Colonic mucosa (tissue), 4 donors: ENCODE results near the gene TMEM187. TPM values are rescaled to one million over a fixed set of nuclear protein-coding genes. Genes with fewer than 3 reads are reported as not detected.

Experiments used
- DNase-seq: peaks from one replicate; pipeline ENCODE4 v3.0.0-alpha.2; 2020
- H3K27ac ChIP-seq: fragments of 200-600 bp; one replicate; pipeline ENCODE4 v1.8.0; 2021
- H3K27me3 ChIP-seq: fragments of 200-600 bp; one replicate; pipeline ENCODE4 v1.8.0; 2021
- H3K36me3 ChIP-seq: fragments of 200-600 bp; one replicate; pipeline ENCODE4 v1.8.0; 2021
- H3K4me1 ChIP-seq: fragments of 200-600 bp; one replicate; pipeline ENCODE4 v1.8.0; 2021; ENCODE audit warnings: mild to moderate bottlenecking
- H3K4me3 ChIP-seq: fragments of 200-600 bp; one replicate; pipeline ENCODE4 v1.8.0; 2021
- H3K9ac ChIP-seq, 2 donors: one replicate each; pipeline ENCODE4 v1.7.0; 2013; ENCODE audit warnings: control low read depth in 2 of 2, low read depth in 2 of 2, low read length in 2 of 2
- H3K9me3 ChIP-seq: fragments of 200-600 bp; one replicate; pipeline ENCODE4 v1.8.0; 2021
- CTCF ChIP-seq: fragments of 200-600 bp; IDR thresholded peaks from one replicate; pipeline ENCODE4 v1.8.0; 2022; ENCODE audit warnings: antibody characterized with exemption, mild to moderate bottlenecking
- intact Hi-C: fragments of 100-400 bp; cut with DNase I; formaldehyde crosslinking; loops from one replicate; pipeline ENCODE4 v1.14.1; 2022
- total RNA-seq, 2 donors: library from RNA; stranded (reverse); fragmentation: NEBNext Ultra II Directional in 1 of 2; extraction: Animal tissue kit (Norgen Biotek cat#: 25700) in 1 of 2; gene quantifications; one replicate each; pipeline ENCODE4 v1.2.1, GENCODE V29; 2021
- donor health status: healthy.
- donor health status: DM: no; HTN: no; CAD: no.
- donor health status: DM: no; HTN: no; CAD: no.

The TMEM187 gene
- total RNA-seq, 2 donors from 2014 or later, result 8.7 to 19.2 TPM

- no peak for DNase-seq
- H3K27ac ChIP-seq, result no peak overlapping the region
- H3K9ac ChIP-seq, result peak overlapping the region in 1 of 2 donors; percentile 26
- no peak for TF ChIP-seq CTCF
- no peaks in the 10 kb centered on the region for H3K27me3 ChIP-seq
- H3K4me1 ChIP-seq, result no peaks in the 10 kb centered on the region
- H3K36me3 ChIP-seq, result no peaks in the 10 kb centered on the region
- intact Hi-C loops, result no loop called here
- no peaks in the 10 kb centered on the region for H3K9me3 ChIP-seq
- H3K4me3 ChIP-seq, result no peak overlapping the region
Measured at GRCh38 chrX:153983321-153983801, 10.8 kb downstream of the TMEM187 start.

- DNase-seq, result no peak
- Histone ChIP-seq H3K36me3 (no peaks in the 10 kb centered on the region), H3K9me3 (no peaks in the 10 kb centered on the region), H3K4me1 (no peaks in the 10 kb centered on the region), H3K4me3 (no peak overlapping the region), H3K27ac (peak overlapping the region; percentile 29), H3K27me3 (no peaks in the 10 kb centered on the region), H3K9ac (no peak overlapping the region)
- intact Hi-C loops, result no loop called here
- TF ChIP-seq CTCF, result no peak
Measured at GRCh38 chrX:153984351-153985178, 12.0 kb downstream of the TMEM187 start.

- no peak overlapping the region for H3K27ac ChIP-seq
- H3K9ac ChIP-seq, result no peak overlapping the region
- no peak for TF ChIP-seq CTCF
- no peaks in the 10 kb centered on the region for H3K9me3 ChIP-seq
- no peak for DNase-seq
- H3K27me3 ChIP-seq, result peaks cover 7% of the 10 kb centered on the region
- H3K4me3 ChIP-seq, result no peak overlapping the region
- H3K4me1 ChIP-seq, result no peaks in the 10 kb centered on the region
- intact Hi-C loops, result no loop called here
- no peaks in the 10 kb centered on the region for H3K36me3 ChIP-seq
Measured at GRCh38 chrX:153988493-153988892, 15.9 kb downstream of the TMEM187 start.

- DNase-seq, result no peak
- Histone ChIP-seq H3K4me1 (no peaks in the 10 kb centered on the region), H3K36me3 (no peaks in the 10 kb centered on the region), H3K27me3 (peaks cover 7% of the 10 kb centered on the region), H3K9me3 (no peaks in the 10 kb centered on the region), H3K4me3 (no peak overlapping the region), H3K9ac (no peak overlapping the region), H3K27ac (no peak overlapping the region)
- no peak for TF ChIP-seq CTCF
- intact Hi-C loops, result no loop called here
Measured at GRCh38 chrX:153989973-153990655, 17.6 kb downstream of the TMEM187 start.

- Histone ChIP-seq H3K4me1 (no peaks in the 10 kb centered on the region), H3K27ac (no peak overlapping the region), H3K4me3 (no peak overlapping the region), H3K9me3 (no peaks in the 10 kb centered on the region), H3K36me3 (no peaks in the 10 kb centered on the region), H3K9ac (no peak overlapping the region), H3K27me3 (peaks cover 10% of the 10 kb centered on the region)
- DNase-seq, result no peak
- intact Hi-C loops, result no loop called here
- no peak for TF ChIP-seq CTCF
Measured at GRCh38 chrX:153991013-153991580, 18.5 kb downstream of the TMEM187 start.
